ENCODE results near the gene NDUFB7.
"Not testable (repeated sequence)": the region's sequence is repeated elsewhere in the genome, so short reads cannot be mapped to it uniquely, and the experiment has no call there.

The NDUFB7 gene

GRCh38 chr19:14542711-14543328 lies 29.0 kb downstream of the NDUFB7 start:
- peak; percentile 22 for DNase-seq (ENCODE audit: low read depth)
- no peak for TF ChIP-seq CTCF (IDR thresholded peaks at IDR 0.05; ENCODE audit: low read depth, low read length)
- no peak for TF ChIP-seq MYC (IDR thresholded peaks at IDR 0.05; ENCODE audit: low read depth, low read length)
- no peak for TF ChIP-seq MAX (IDR thresholded peaks at IDR 0.05; ENCODE audit: low read depth, low read length)
- no peak for TF ChIP-seq POLR2A (IDR thresholded peaks at IDR 0.05; ENCODE audit: extremely low read depth, insufficient read length)
- H3K4me3 ChIP-seq (ENCODE audit: low read depth, low read length) = no peak overlapping the region

- not testable (repeated sequence) for DNase-seq (ENCODE audit: low read depth); H3K4me3 ChIP-seq (ENCODE audit: low read depth, low read length)
Observed at GRCh38 chr19:14541979-14542378, 29.9 kb downstream of the NDUFB7 start.

- H3K4me3 ChIP-seq (ENCODE audit: low read depth, low read length) = no peak overlapping the region
Observed at GRCh38 chr19:14540741-14541525, 30.9 kb downstream of the NDUFB7 start.

GRCh38 chr19:14536926-14537692 lies 34.8 kb downstream of the NDUFB7 start:
- TF ChIP-seq POLR2A (IDR thresholded peaks at IDR 0.05; ENCODE audit: extremely low read depth, insufficient read length) (no peak), CTCF (IDR thresholded peaks at IDR 0.05; ENCODE audit: low read depth, low read length) (no peak), MAX (IDR thresholded peaks at IDR 0.05; ENCODE audit: low read depth, low read length) (no peak), MYC (IDR thresholded peaks at IDR 0.05; ENCODE audit: low read depth, low read length) (no peak)
- no peak overlapping the region for H3K4me3 ChIP-seq (ENCODE audit: low read depth, low read length)
- peak; percentile 53 for DNase-seq (ENCODE audit: low read depth)

More at GRCh38 chr19:14540741-14541525, 30.9 kb downstream of the NDUFB7 start:
- DNase-seq (ENCODE audit: low read depth) = no peak
- TF ChIP-seq MAX (IDR thresholded peaks at IDR 0.05; ENCODE audit: low read depth, low read length) = no peak
- TF ChIP-seq POLR2A (IDR thresholded peaks at IDR 0.05; ENCODE audit: extremely low read depth, insufficient read length) = no peak
- TF ChIP-seq CTCF (IDR thresholded peaks at IDR 0.05; ENCODE audit: low read depth, low read length) = no peak
- TF ChIP-seq MYC (IDR thresholded peaks at IDR 0.05; ENCODE audit: low read depth, low read length) = no peak

- H3K4me3 ChIP-seq (ENCODE audit: low read depth, low read length) = no peak overlapping the region
- DNase-seq (ENCODE audit: low read depth) = no peak
- TF ChIP-seq POLR2A (IDR thresholded peaks at IDR 0.05; ENCODE audit: extremely low read depth, insufficient read length) = no peak
- no peak for TF ChIP-seq CTCF (IDR thresholded peaks at IDR 0.05; ENCODE audit: low read depth, low read length)
- no peak for TF ChIP-seq MAX (IDR thresholded peaks at IDR 0.05; ENCODE audit: low read depth, low read length)
- TF ChIP-seq MYC (IDR thresholded peaks at IDR 0.05; ENCODE audit: low read depth, low read length) = no peak
Observed at GRCh38 chr19:14533450-14533849, 38.4 kb downstream of the NDUFB7 start.

DNA sequence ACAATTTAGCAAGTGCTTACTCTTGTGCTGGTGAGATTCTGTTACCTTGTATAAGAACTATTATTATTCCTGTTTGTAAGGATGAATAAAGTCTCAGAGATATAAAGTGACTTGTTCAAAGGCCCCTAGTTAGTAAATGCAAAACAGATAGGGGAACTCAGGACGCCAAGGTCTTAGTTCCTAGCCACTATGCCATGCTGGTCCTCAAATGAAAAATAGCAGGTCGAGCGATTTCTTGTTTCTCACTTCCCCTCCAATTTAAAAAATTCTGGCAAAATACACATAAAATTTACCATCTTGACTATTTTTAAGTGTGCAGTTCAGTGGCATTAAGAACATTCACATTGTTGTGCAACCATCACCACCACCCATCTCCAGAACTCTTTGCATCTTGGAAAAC lies 41.4 kb downstream of the NDUFB7 start:
- no peak for DNase-seq (ENCODE audit: low read depth)

More for the DNA sequence above, 41.4 kb downstream of the NDUFB7 start:
- no peak for TF ChIP-seq CTCF (IDR thresholded peaks at IDR 0.05; ENCODE audit: low read depth, low read length)
- no peak for TF ChIP-seq MAX (IDR thresholded peaks at IDR 0.05; ENCODE audit: low read depth, low read length)
- no peak for TF ChIP-seq MYC (IDR thresholded peaks at IDR 0.05; ENCODE audit: low read depth, low read length)
- TF ChIP-seq POLR2A (IDR thresholded peaks at IDR 0.05; ENCODE audit: extremely low read depth, insufficient read length) = no peak
- H3K4me3 ChIP-seq (ENCODE audit: low read depth, low read length) = peak overlapping the region; percentile 84
